A204.1 (cell line): ENCODE results near the gene SPSB2.

Source experiments
- FAIRE-seq: peaks from 2 replicates; lab custom pipeline; 2012; peaks lifted over from hg19 to GRCh38; lab: Jason Lieb, UNC

Gene SPSB2

GRCh38 chr12:6850796-6851152 lies 22.3 kb downstream of the SPSB2 start:
- FAIRE-seq: no peak

- FAIRE-seq: no peak
Observed at GRCh38 chr12:6849976-6850560, 23.0 kb downstream of the SPSB2 start.

GRCh38 chr12:6849427-6849826 lies 23.7 kb downstream of the SPSB2 start:
- no peak for FAIRE-seq

GRCh38 chr12:6847676-6848075 lies 25.4 kb downstream of the SPSB2 start:
- no peak for FAIRE-seq

- no peak for FAIRE-seq
Observed at GRCh38 chr12:6846316-6846869, 26.7 kb downstream of the SPSB2 start.

- FAIRE-seq: no peak
Observed at GRCh38 chr12:6845395-6845794, 27.7 kb downstream of the SPSB2 start.

GRCh38 chr12:6843118-6843902 lies 29.8 kb downstream of the SPSB2 start:
- no peak for FAIRE-seq

GRCh38 chr12:6842075-6842474 lies 31.0 kb downstream of the SPSB2 start:
- no peak for FAIRE-seq

GRCh38 chr12:6840761-6841515 lies 32.2 kb downstream of the SPSB2 start, which contains the start of gene GNB3:
Gene GNB3 (plus strand): TSS chr12:6840925. CDS start chr12:6841288, 363 bp downstream.
- FAIRE-seq: no peak

- no peak for FAIRE-seq
Observed at GRCh38 chr12:6840330-6840729, 32.8 kb downstream of the SPSB2 start.

GRCh38 chr12:6839482-6840201 lies 33.5 kb downstream of the SPSB2 start:
- FAIRE-seq: no peak

- no peak for FAIRE-seq
Observed at GRCh38 chr12:6838854-6839253, 34.2 kb downstream of the SPSB2 start.

GRCh38 chr12:6837370-6838060 lies 35.6 kb downstream of the SPSB2 start:
- FAIRE-seq: no peak

GRCh38 chr12:6836851-6837250 lies 36.3 kb downstream of the SPSB2 start:
- no peak for FAIRE-seq

GRCh38 chr12:6834873-6835272 lies 38.2 kb downstream of the SPSB2 start:
- no peak for FAIRE-seq

GRCh38 chr12:6834254-6834653 lies 38.8 kb downstream of the SPSB2 start:
- FAIRE-seq: no peak

GRCh38 chr12:6833189-6833890 lies 39.8 kb downstream of the SPSB2 start:
- no peak for FAIRE-seq

- FAIRE-seq: no peak
Observed at GRCh38 chr12:6832125-6832524, 41.0 kb downstream of the SPSB2 start.

GRCh38 chr12:6831450-6831995 lies 41.6 kb downstream of the SPSB2 start:
- FAIRE-seq: no peak

- FAIRE-seq: no peak
Observed at GRCh38 chr12:6830999-6831398, 42.1 kb downstream of the SPSB2 start.
